ENCODE measurements around the gene ATG2A.

Gene ATG2A

DNA sequence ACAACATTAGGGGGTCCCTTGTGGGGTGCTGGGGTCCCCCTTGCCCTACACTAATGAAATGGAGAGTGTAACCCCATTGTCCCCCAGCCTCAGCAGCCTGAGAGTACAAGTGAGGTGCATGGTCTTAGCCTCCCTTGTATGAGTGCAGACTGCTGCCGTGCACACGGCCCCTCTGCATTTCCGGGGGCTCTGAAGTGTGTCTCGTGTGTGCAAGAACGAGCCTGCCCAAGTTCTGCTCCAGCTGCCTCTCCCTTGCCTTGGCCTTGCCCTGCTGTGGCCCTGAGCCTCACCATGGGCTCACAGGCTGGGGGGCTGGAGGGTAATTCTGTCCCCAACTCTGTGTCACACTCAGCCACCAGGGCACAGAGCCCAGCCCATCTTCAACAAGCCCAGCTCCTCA lies 33.4 kb downstream of the ATG2A start:
- no peak for DNase-seq

DNA sequence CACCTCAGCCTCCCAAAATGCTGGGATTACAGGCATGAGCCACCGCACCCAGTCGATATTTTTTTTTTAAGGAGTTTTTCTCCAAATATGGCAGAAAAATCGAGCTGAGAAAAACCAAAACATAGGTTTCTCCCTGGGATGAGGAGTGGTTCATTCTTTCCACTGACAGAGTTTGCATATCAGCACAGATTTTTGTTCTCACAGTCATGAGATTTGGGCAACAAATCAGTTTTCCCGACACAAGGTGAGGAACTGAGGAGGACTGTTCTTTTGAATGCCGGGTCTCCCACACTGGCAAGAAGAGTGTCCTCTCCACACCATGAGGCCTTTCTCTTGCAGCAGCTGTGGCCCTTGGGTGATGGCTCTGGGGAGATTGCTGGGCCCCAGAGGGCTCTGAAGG lies 34.8 kb downstream of the ATG2A start:
- no peak for DNase-seq

DNA sequence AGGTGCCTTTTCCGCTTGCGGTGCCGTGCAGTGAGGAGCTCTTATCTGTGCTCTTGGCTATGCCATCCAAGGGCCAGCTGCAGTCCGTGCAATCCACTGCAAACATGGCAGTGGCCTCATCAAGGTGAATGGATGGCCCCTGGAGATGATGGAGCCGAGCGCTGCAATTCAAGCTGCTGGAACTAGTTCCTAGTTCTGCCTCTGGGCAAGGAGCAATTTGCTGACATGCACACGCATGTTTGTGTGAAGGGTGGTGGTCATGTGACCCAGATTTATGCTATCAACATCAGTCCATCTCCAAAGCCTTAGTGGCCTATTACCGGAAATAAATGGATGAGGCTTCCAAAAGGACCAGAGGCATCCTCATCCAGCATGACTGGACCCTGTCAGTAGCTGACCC lies 35.5 kb downstream of the ATG2A start:
- DNase-seq: peak; percentile 12

DNA sequence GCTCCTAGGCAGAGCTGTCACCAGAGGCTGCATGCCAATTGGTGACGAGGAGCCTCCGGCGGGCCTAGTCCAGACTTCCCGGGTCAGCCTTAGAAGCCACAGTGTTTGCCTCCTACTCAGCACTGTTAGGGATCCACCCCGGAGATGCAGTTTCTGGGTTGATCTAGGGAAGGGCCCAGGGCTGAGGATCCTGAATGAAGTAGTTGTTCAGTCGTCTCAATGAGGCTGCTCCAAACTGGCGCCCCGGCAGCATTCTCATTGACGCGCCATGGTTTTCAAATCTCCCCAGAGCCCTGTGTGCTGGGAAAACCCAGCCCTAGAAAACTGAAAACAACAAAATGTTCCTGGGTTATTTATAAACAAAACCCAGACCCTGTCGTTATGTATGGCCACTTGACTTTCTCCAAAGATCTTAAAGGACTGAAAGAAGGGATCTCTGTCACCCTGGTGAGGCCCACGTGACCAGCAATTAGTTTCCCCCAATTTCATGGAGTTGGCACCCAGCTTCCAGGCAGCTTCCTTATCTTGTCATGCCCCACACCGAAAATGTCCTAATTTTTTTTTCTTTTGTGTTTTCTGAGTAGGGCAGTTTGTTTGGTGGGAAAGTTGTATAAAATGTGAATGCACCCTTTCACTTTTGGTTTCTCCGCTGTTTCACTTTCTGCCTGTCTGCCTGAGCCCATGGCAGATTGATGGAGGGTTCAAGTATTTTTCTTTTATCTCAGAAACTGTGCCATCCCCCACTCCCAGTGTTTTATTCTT lies 36.6 kb downstream of the ATG2A start:
- DNase-seq: no peak

DNA sequence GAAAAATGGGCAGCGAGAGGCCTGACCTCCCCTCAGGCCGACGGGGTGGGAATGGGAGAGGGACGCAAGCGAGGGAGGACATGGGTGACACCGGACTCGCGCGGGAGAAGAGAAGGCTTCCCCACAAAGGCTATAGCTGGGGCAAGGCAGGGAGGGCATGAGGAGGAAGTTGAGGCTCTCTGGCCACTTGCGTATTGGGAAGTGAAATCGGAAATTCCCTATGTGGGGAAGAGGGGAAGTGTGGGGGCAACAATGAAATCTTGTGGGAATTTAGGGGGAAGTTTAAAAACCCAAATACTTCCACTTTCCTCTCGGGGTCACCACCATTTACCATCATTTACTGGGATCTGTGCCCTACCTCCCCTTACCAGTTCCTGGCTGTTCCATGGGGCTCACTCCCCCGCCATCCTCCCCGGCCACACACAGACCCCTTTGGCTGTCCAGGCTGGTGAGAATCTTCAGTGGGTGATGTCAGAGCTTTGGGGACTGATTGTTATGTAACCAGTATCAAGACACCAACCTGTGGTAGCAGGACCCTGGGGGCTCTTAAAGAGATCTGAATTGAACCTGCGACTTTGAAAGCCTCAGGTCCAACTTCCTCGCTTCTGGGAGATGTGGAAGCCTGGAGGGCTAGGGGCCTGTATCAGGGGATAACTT lies 37.6 kb downstream of the ATG2A start:
- DNase-seq: no peak

DNA sequence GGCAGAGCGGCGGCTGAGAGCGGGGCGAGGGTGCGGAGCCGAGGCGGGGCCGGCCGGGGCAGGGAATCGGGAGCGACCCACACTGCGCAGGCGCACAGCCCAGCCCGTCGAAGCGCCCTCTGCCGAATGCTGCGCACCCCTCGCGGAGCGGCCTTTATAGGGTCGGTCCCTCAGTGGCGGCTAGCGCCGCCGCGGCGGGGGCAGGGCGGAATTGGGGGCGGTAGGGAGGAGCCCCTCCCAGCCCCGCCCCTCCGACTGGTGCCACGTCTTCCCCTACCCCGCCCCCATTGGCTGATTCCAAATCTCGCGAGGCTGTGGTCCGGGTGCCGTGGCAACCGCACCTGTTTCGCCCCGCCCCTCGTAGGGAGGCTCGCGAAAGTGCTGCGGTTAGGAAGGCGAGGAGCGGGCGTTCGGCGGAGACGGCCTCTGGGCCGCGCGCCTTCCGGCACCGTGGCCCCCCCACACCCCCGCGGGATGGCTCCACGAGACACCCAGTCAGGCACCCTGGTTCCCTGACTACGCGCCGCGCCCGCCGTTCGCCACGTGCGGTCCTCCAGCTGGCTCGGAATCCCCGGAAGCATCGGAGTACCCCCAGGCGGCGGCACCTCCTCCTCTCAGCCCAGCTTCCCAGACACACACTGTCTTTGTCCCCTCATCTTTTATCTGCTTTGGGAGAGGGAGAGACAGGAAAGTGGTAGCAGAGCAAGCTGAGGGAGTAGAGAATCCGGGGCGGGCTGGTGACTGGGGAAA lies 38.3 kb downstream of the ATG2A start, which contains the start of gene EHD1:
Gene EHD1 (minus strand): TSS at position 128 of the 750 bp plus-strand sequence. CDS start 157 bp downstream, outside the sequence.
- DNase-seq: peak; percentile 99

DNA sequence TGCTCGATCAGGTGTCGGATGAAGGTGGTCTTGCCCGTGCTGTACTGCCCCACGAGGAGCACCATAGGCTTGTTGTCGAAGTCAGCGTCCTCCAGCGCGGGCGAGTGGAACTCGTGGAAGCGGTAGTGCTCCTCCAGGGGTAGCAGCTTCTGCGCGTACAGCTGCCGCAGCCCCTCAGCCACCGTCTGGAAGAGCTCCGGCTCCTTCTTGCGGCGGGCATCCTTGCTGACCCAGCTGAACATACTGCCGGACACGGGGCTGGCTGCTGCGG lies 38.9 kb downstream of the ATG2A start:
- no peak for DNase-seq

DNA sequence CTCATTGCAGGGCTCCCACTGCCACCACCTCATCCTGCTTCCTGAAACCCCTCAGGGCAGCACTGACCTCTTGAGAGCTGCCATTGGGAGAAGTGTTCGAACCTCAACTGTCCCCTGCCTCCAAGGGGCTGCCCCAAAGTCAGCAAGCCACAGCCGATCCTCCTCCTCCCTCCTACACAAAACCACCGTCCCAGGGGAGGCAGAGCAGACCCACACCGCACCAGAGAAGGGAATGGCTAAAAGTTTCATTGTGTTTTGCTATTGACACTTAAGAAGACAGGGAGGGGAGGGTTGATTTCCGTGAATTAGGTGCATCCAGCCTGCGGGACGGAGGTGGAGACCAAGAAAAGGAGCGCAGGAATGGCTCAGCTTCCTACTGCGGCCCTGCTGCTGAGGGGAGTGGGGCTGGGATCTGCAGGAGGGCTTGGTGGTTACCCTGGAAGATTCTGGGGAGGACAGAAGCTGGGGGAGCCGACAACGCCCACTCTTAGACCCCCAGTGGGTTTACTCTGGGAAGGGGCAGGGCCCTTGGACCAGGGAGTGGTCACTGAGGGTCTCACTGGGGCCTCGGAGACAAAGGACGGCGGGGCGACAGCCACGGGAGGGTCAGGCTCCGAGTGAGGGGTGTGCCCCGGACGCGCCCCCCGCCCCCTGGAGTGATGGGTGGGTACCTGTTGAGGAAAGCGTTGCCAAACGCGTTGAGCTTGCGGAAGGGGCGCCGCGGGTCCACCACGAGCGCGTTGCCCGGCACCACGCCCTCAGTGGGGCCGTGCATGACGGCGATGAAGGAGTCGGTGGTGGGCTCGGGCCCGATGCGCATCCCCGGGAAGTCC lies 39.4 kb downstream of the ATG2A start:
- peak; percentile 51 for DNase-seq

DNA sequence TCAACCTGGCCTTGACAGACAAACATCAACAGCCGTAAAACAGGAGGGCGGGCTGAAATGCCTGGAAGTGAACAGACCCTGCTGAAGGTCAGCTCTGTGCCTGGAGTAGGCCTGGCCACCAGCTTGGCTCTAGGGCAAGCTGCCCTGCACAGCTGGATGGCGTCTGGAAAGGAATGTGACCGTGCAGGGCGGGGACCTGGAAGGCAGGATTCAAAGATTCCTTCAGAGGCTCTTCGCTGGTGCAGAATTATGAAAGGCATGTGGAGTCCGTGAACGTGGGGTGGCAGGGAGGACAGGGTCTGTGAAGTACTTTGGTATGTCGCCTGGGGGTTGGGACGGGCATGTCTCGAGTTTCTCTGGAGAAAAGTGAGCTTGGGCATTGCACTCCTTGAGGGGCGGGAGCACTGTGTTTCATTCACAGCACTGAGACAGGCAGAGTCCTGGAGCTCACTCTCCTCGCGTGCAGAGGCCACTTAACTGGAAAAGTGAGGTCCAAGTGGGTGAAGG lies 40.1 kb downstream of the ATG2A start:
- DNase-seq: no peak

DNA sequence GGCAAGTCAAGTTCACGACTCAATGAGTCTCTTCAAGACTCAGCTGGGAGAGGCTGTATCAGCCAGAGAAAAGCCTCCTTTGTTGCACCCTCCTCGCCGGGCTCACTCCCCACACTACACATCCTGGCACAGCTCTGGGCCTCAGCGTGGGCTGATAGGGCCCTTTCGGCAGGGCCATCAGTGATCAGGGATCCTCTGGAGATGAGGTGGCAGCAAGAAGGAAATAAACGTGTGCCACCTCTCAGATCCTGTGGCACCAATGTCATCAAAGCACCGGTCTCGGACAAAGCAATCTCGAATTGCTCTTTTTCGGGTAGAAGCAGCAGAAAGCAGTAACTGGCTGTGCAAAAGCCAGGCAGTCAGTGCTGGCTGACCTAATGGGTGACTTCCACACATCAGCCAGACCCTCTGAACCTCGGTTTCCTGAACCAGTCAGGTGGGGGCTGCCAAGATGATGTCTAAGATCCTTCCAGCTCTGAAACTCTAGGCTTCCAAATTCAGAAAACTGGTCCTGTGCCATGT lies 40.7 kb downstream of the ATG2A start:
- DNase-seq: no peak

DNA sequence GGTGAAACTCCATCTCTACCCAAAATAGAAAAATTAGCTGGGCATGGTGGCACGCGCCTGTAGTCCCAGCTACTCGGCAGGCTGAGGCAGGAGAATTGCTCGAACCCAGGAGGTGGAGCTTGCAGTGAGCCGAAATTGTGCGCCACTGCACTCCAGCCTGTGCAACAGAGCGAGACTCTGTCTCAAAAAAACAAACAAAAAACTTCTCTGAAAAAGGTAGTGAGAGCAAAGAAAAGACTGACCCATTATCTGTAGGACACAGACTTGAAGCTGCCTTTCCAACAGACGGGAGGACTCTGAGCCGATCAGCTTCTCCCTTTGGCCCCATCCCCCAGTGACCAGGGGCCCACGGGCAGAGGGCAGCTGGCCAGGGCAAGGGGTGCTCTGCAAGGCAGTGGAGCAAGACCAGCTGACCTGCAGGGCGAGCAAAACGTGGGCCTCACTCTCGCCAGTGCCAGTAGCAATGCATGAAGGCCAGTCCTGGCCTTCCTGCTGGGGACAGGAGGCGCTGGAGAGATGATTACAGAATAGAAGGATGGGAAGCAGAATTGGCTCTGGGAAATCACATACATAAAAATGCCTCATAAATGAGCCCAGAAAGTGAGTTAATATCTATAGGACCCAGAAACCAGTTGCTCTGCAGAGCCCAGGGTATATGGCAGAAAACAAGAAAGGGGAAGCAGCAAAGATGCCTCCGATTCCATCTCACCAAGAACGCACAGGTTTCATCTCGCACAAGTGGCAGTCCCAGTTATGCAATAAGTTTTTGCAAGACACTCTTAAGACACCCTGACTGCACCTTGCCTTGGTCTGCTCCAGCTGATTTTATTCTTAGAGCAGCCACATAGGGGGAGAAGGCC lies 41.4 kb downstream of the ATG2A start:
- DNase-seq: no peak

DNA sequence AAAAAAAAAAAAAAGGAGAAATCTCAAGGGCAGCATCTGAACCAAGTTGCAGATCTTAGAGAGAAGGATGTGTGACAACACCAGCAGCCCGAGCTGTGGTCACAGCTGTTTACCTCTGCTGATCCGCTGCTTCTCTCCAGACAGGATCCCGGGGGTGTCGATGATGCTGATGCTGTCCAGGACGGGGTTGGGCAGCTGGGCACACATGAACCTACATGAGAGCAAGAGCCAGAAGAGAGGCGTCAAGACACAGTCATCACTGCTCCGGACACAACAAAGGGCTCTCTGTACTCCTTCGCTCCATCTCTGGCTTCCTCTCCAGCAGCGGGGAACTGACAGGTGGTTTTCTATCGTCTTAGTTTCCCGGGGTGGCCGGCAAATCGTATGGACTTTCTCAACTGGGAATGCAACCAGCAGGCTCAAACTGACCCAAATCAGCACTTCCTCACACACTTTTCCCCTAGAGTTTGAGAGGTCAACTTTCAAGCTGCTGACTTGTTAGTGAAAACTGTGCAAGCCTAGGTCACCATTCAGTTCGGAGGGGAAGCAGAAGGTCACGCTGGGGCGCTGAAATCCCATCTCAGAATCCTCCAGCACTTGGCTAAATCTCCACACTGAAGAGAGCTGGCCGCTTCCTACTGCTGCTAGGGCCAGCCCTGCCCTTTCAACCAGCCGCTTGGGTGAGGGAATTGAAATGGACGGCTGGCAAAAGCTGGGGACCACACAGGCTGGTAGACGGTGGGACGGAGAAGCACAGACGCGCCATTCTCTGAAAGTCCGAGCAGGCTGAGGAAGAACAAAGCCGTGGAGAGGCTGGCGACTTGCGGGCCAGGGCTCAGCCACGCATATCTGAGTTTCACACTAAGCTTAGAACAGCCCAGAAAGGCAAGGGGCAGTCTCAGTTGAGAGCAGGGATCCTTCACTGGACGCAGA lies 42.4 kb downstream of the ATG2A start:
- no peak for DNase-seq

DNA sequence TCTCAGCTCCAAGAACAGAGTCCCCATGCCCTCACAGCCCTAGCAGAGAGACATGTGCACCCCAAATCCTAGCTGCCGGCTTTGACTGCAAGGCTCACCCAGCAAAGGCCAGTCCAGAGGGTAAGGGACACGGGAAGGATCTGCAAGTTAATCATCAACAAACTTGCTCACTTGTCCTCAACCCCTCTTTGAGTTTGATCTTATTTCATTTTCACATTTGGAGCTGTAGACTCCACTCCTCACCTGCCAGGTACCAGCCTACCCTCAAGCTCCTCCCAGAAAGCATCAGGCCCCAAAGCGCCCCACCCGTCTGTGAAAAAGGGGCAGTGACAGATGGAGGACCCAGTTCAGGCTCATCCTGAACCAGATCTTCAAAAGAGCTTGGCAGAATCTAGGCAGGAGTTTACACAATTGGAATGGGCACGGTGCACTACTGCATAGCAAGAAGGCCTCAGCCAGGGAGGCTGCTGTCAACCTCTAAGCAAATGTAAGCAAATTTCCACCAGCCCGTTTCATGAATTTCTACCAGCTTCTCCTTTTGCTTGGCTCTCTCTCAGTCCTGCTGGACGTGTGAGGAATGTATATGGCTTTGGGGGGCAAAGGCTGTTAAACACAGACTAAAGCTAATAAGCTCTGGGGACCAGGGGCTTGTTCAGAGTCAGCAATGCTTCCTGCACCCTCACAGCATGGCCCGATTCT lies 44.1 kb downstream of the ATG2A start:
- DNase-seq: no peak

DNA sequence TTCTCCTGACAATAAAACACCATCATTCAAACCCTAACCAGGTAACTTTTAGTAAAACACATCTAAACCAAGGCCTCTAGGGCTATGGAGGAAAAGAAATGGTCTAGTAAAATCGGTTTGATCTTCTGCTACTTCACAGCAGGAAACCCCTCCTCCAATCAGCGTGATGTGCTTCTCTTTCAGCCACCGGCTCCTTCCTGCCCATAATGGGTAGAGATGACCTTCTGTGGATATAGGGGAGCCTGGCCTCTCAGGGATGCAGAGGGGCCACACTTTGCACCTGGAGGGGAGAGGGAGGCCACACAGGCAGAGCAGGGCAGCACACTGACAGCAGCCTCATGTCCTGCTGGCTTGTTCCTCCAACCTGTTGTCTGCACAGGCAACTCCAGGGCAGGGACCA lies 45.5 kb downstream of the ATG2A start:
- no peak for DNase-seq

DNA sequence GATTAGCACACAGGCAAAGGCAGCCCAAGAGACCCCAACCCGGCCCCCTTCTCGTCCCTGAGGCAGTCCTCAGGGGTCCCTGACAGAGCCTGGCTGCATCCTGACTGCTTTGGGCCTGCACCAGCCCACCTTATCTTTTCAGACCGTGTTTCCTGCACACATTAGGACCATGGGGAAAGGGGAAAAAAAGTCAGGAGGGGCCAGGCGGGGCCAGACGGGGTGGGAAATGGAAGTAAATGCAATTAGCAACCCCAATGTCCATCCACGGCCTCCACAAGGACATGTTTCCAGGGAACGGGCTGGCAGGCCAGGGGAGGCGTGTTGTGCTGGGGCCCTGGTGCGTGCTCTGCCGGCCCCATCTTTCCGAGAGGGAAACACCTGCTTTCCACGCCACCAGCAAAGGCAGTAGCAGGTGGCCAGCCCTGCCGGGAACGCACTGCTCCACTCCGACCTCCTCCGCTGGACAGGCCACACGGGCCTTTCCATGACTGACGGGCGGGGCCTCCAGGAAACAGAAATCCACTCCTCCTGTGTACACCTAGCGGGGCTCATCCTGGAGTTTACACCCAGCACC lies 46.0 kb downstream of the ATG2A start:
- no peak for DNase-seq

DNA sequence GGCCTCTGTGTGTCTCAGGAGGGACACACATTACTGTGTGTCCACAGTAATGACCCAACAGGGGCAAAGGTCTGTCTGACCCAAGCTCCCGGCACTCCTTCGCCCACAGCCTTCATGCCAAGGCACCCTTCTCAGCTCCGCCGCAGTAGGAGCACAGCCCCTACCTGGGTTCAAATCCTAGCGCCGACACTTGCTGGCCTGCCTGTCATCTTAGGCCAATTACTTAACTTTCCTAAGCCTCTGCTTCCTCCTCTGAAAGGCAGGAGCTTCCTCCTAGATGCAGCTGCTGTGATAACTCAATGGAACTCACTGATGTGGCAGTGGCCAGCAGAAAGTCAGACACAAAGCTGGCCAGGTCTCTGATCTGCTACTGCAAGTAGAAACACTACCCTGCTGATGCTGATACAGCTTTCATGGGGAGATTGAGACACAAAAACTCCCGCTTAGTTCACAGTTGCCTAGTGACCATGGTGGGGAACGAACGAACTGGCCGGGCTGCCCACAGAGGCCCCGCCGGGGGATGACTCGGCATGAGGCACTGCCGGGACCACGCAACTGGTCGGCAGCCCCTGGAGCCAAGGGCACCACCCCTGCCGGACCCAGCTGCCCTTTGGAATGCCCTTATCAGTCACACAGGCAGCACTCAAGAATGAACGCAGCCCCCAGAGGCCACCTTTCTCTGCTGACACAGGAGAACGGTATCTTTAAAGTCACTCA lies 46.7 kb downstream of the ATG2A start:
- no peak for DNase-seq

DNA sequence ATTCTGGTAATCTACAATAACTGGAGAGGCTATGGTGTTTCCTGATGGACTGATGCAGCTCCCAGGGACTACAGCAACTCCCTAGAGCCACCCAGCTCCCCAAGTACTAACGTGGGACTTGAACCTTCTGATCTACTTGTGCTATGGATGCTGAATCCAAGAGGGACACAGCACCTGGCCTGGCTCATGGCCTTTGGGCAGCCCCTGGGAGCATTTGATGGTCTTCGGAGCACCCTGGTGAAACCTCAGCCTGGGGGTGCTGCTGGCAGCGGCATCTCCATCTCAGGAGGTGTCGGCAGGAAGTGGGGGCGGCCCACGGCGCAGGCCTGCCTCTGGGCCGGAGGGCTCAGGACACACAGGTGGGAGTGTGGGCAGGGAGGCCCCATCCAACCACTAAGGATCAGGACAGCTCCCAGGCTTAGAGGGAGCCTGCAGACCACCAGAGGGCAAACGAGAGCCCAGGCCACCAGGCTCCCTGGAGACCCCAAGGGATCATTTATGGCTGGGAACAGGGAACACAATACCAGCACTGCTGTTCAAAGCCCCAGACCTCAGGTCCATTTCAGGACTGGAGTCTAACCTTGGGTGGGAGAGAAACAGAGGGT lies 47.3 kb downstream of the ATG2A start:
- no peak for DNase-seq

DNA sequence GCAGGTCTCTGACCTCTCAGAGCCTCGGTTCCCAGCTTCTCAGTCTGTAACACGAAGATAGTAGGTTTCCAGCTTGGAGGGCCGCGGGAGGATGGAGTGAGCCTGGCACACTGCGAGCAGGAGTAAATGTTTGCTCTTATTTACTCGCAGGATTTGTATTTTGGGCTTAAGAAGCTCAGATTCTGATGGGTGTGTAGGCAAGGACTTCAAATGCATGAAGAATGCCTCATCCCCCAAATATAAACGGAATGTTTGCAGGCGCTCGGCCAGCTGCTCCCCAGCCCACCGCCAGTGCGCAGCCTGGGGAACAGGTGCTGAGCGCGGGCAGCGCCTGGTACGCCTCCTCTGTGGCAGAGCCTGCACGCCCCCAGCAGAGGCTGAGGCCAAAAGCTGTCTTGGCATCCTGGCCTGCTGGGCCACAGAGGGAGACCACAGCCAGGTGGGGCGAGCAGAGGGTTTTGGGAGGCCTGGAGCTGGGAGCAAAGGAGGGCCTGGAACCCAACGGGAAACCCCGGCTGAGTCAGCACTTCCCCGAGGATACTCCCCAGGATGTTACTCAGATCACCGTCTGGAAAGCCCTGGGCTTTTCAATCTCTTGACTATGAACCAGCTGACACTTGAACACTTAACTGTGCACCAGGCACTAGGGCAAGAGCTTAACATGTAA lies 48.0 kb downstream of the ATG2A start:
- no peak for DNase-seq

Data from NCI-H146 (cell line).